GM12878 (cell line): ENCODE measurements around the gene LRP3.

Source experiments
- EZH2 ChIP-seq: IDR thresholded peaks from 2 replicates; pipeline ENCODE4 v1.6.1; 2012; ENCODE audit warnings: low read depth, mild to moderate bottlenecking, control low read depth, inconsistent platforms, low read length, borderline replicate concordance; ENCODE audit not compliant: control insufficient read depth
- POLR2A ChIP-seq: IDR thresholded peaks from 2 replicates; pipeline ENCODE4 v1.6.1; 2011; ENCODE audit warnings: low read depth, mild to moderate bottlenecking, low read length
- TBL1XR1 ChIP-seq: IDR thresholded peaks from 2 replicates; pipeline ENCODE4 v1.6.1; 2012; ENCODE audit warnings: low read depth, low read length, improper control_type of control experiment
- TF ChIP-seq, protein P1 (sequence below): IDR thresholded peaks from 2 replicates; pipeline ENCODE4 v1.6.1; 2012; ENCODE audit warnings: low read depth, low read length, improper control_type of control experiment
- TF ChIP-seq, protein P2 (sequence below): IDR thresholded peaks from 2 replicates; pipeline ENCODE4 v1.6.1; 2012; ENCODE audit warnings: mild to moderate bottlenecking, low read depth, low read length

DNA sequence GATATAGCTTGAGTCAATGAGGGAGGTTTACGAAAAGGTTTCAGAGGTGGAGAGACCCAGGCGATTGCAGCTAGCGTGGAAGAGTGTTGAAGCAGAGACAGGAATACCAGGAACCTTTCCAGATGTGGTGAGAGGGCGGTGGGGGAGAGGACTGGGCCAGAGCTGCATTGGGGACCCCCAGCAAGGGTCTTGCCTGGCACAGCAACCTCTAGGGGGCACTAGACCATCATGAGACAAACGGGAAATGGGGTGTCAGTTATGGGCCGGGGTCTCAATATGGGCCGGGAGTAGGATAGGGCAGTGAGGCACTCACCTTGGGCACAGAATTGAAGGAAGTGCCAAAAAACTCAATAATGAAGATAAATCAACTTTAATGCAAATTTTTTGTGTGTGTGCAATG lies 2.1 kb upstream of the LRP3 start:
- TF ChIP-seq POLR2A (no peak), EZH2 (no peak), TBL1XR1 (no peak)
- TF ChIP-seq, protein P1, sequence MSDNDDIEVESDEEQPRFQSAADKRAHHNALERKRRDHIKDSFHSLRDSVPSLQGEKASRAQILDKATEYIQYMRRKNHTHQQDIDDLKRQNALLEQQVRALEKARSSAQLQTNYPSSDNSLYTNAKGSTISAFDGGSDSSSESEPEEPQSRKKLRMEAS, result no peak
- TF ChIP-seq, protein P2, sequence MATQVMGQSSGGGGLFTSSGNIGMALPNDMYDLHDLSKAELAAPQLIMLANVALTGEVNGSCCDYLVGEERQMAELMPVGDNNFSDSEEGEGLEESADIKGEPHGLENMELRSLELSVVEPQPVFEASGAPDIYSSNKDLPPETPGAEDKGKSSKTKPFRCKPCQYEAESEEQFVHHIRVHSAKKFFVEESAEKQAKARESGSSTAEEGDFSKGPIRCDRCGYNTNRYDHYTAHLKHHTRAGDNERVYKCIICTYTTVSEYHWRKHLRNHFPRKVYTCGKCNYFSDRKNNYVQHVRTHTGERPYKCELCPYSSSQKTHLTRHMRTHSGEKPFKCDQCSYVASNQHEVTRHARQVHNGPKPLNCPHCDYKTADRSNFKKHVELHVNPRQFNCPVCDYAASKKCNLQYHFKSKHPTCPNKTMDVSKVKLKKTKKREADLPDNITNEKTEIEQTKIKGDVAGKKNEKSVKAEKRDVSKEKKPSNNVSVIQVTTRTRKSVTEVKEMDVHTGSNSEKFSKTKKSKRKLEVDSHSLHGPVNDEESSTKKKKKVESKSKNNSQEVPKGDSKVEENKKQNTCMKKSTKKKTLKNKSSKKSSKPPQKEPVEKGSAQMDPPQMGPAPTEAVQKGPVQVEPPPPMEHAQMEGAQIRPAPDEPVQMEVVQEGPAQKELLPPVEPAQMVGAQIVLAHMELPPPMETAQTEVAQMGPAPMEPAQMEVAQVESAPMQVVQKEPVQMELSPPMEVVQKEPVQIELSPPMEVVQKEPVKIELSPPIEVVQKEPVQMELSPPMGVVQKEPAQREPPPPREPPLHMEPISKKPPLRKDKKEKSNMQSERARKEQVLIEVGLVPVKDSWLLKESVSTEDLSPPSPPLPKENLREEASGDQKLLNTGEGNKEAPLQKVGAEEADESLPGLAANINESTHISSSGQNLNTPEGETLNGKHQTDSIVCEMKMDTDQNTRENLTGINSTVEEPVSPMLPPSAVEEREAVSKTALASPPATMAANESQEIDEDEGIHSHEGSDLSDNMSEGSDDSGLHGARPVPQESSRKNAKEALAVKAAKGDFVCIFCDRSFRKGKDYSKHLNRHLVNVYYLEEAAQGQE, result no peak
